Measurements from ENCODE around the gene CEP97.
"Not testable (repeated sequence)": the region's sequence is repeated elsewhere in the genome, so short reads cannot be mapped to it uniquely, and the experiment has no call there.

The CEP97 gene

DNA sequence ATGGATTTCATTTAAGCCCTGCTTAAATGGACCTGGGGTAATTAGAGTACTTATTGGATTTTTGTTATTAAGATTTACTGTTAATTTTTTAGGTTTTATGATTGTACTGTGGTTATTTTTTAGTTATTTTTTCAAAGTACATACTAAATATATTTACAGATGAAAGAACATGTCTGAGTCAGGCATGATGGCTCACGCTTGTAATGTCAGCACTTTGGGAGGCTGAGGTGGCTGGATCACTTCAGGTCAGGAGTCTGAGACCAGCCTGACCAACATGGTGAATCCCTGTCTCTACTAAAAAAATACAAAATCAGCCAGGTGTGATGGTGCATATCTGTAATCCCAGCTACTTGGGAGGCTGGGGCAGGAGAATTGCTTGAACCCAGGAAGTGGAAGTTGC lies 21.7 kb upstream of the CEP97 start:
- no peak for DNase-seq

DNA sequence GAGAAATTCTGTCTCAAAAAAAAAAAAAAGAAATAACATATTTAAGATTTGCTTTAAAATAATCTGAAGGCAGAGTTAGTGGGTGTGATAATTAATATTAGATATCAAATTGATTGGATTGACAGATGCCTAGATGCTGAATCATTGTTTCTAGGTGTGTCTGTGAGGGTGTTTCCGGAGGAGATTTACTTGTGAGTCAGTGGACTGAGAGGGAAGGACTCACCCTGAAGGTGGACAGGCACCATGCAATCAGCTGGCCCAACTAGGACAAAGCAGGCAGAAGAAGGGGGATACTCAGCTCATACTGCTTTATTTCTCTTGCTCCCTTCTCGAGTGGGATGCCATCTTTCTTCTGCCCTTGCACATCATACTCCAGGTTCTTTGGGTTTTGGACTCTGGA lies 21.2 kb upstream of the CEP97 start:
- no peak for DNase-seq

DNA sequence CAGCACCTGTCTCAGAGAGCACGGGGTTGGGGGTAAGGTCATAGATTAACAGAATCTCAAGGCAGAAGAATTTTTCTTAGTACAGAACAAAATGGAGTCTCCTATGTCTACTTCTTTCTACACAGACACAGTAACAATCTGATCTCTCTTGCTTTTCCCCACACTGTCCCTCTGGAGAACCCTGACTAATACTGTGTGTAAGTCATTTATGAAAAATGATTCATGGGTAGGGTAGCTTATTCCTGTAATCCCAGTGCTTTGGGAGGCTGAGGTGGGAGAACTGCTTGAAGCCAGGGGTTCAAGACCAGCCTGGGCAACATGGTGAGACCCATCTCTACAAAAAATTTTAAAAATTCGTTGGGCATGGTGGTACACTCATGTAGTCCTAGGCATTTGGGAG lies 19.8 kb upstream of the CEP97 start:
- not testable (repeated sequence) for DNase-seq

DNA sequence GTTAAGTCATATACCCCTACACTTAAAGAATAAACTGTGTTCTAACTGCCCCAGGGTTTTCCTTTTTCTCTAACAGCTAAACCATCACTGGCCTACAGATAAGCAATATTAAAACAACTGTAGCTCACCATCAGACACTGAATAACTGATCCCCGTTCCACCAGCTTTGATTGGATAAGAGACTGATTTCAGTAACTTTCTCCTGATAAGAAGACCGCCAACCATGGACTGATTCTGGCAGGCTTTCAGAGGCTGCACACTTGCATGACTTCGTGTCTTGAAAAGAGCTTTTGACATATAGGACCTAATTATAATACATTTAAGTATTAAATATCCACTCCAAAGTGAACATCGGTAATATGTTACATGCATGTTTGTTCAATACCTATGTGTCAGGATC lies 15.3 kb upstream of the CEP97 start:
- no peak for DNase-seq

DNA sequence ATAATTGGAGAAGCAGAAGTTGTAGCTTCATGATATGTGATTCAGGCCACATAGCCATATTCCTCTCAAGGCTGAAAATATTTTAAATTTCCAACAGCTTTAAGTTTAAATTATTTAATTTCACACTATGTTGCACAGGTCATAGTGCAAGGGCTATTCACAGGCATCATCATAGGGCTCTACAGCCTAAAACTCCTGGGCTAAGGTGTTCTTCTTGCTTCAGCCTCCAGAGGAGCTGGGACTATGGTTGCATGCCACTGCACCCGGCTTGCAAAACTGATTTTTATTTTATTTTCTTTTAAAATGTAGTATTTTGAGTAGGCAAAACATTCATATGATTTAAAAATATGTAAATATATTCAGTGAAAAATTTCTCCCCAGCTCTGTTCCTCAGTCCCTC lies 6.0 kb upstream of the CEP97 start:
- DNase-seq: no peak

DNA sequence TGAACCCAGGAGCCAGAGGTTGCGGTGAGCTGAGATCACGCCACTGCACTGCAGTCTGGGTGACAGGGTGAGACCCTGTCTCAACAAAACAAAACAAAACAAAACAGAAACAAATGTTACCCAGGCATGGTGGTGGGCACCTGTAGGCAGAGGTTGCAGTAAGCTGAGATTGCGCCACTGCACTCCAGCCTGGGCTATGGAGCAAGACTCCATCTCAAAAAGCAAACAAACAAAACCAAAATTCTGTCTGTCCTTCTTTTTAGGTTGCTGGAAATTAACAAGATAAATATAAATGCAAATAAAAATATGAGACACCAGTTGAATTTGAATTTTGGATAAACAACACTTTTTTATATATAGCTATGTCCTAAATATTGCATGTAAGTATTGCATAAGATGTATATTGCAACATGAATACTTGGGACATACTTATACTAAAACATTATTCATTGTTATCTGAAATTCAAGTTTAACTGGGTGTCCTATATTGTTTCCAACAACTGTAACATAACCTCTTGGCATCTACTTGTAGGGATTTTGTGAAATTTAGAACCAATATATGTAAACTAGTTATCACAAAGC lies 4.7 kb upstream of the CEP97 start:
- DNase-seq: no peak

DNA sequence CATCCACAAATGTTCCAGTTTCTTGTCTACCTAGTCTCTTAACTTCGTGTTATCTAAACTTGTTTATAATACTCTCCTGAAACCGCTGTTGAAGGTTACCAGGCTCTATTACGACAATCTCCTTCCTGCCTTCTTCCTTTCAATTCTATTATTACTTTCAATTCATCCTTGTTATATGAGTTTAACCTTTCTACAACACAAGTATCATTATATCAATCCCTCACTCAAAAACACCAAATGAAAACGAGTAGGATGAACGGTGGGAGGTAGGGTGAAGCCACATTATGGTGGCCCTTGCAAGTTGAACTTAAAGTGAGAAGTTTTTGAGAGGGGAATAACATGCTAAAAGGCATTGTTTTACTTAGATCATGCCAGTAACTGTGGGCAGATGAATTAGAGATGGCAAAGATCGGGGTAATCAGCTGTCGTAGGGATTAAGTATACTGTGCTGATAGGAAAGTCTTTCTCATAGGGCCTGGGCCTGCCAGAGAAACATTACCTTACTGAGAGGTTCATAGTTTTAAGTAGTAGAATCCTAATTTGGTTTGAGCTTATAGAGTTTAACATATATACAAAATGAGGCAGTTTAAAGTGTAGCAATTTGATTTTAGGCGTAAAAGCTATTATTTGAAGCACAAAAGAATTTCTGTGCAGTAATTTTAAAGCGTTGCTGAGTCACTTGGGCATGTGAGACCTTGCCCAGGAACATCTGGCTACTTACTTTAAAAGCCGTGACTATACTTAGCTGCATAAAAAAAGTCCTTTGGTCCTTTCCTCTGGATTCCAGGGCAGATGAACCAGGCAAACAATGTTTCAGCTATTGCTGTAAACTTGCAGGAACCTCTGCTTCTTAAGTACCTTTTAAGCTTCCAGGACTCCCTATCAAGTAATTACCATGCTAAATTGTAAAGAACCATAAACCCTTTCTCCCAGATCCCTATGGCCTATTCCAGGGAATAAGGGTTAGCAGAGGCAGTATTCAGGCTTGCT lies 3.3 kb upstream of the CEP97 start:
- no peak for DNase-seq

DNA sequence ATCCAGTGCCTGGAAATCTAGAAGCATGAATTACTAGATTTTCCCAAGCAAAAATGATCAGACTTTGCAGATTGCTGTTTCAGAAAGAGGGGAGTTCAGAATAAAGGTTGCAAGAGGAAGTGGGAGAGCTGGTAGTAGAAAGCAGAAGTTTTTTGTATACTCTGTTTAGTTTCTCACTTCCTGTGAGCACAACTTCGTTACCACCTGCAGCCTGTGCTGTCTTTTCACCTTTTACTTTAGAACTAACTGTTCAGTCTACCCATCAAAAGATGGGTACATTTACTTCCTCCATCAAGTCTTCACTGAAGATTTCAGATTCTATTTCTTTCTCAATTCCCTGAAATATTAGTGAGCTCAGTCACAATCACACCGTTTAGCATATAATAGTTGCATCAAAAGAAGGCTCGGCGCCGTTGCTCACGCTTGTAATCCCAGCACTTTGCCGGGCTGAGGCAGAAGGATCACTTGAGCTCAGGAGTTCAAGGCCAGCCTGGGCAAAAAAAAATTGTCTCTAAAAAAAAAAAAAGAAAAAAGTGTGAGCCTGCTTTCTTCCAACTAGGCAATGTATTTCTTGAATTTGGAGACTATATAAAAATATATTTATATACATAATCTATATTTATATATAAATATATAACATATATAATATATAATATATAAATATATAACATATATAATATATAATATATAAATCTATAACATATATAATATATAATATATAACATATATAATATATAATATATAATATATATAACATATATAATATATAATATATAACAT lies 1.8 kb upstream of the CEP97 start:
- no peak for DNase-seq

DNA sequence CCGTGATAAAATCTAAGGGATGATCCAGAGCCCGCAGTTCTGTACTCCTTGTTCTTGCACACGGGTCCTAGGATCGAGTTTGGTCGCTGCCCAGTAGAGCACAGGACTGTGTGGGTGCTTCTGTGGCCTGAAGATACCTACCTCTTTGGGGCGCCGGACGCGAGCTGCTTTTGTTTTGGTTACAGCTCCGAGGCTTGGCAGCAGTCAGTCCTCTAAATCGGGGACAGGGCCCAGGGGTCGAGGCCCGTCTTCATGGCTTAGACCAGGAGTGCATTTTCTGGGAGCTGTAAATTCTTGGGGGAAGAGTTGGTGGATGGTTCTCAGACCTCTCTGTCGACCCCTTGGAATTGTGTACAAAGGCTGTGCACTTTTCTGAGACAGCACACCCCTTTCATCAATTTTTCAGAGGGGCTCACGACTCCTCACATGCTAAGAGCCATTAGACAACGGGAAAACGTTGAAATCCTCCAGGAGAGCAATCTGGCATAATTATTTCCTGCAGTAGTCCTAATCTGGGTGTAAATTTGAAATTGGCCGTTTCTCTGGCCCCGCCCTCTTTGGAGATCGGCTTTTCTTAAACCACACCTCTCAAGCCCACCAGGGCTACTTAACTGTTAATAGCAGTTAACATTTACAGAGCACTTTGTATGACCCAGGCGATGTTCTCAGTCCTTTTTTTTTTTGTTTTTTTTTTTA lies 928 bp downstream of the CEP97 start:
- DNase-seq: peak in 1 of 2 experiments; percentile 51

DNA sequence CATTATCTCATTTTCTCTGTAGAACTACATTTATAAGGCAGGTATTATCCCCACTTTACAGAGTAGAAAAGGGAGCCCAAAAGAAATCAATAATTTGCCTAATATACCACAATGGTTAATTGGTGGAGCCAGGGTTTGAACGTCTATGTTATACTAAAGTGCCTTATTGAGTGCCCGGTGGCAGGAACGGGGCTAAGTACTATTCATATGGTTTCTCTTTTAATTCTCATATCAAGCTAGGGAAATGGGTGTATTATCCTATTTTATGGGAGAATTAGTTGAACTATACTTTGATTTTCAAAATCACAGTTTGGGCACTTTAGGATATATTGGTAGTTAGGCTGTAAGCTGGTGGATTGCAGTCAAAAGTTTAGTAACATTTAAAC lies 1.5 kb downstream of the CEP97 start:
- DNase-seq: no peak

DNA sequence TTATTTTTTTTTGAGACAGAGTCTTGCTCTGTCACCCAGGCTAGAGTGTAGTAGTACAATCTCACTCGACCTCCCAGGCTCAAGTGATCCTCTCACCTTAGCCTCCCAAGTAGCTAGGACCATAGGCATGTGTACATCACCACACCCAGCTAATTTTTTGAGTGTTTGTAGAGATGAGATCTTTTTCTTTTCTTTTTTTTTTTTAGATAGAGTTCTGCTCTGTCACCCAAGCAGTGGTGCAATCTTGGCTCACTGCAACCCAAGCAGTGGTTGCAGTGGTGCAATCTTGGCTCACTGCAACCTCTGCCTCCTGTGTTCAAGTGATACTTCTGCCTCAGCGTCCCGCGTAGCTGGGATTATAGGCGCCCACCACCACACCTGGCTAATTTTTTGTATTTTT lies 5.2 kb downstream of the CEP97 start:
- DNase-seq: no peak

DNA sequence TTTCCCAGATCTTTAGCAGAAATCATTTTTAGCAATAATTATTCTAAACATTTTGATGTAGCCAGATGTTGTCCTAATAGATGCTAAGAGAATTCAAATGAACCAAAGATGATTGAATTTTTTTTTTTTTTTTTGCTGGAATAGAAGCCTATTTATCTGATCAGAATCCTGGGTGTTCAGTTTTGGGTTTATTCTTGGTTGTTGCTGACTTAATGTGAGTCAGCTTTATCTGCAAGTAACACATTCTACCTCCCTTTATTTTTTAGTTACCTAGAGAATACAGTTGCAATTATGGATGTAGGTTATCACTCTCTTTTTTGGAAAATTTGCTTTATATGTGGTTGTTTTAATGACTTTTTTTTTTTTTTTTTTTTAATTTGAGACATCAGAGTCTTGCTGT lies 6.4 kb downstream of the CEP97 start:
- DNase-seq: no peak

DNA sequence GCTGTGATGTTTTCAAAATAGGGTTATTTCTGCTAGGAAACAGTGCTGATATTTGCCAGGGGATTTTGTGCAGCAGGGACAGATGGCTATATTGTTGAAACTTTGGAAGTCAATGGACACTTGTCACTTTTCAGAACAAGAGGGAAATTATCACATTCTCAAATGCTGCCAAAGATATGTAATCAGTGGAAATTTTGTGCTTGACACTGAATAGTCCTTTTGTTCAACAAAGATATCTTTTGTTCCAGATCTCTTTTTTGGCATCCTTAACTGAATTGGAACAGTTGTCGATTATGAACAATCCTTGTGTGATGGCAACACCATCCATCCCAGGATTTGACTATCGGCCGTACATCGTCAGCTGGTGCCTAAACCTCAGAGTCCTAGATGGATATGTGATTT lies 7.8 kb downstream of the CEP97 start:
- DNase-seq: no peak

DNA sequence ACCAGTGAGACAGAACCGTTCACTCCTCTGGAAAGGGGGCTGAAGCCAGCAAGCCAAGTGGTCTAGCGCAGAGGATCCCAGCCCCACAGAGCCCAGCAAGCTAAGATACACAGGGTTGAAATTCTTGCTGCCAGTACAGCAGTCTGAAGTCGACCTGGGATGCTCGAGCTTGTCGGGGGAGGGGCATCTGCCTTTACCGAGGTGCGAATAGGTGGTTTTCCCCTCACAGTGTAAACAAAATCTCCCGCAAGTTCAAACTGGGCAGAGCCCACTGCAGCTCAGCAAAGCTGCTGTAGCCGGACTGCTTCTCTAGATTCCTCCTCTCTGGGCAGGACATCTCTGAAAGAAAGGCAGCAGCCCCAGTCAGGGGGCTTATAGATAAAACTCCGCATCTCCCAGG lies 11.4 kb downstream of the CEP97 start:
- DNase-seq: no peak

DNA sequence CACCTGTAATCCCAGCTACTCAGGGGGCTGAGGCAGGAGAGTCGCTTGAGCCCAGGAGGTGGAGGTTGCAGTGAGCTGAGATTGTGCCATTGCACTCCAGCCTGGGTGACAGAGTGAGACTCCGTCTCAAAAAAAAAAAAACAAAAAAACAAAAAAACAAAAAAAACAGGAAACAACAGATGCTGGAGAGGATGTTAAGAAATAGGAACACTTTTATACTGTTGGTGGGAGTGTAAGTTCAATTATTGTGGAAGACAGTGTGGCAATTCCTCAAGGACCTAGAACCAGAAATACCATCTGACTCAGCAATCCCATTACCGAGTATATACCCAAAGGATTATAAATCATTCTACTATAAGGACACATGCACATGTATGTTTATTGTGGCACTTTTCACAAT lies 17.5 kb downstream of the CEP97 start:
- DNase-seq: not testable (repeated sequence)

DNA sequence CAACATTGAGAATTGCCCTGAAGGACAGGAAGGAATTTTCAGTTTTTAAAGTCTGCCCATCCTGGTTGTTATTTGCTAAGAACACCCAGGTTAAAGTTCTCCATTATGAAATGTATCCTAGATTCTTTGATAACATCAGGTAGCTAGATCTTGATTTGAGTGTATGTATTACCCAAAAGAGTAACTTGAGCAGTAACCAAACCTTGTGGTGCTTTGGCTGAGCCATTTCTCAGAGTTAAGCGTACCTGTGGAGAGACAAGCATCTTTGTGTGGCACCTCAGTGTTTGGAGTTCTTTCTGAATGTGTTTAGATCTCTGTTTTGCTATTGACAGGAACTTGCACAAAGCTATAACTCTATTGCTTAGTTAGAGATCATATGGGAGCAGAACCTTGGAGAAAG lies 20.4 kb downstream of the CEP97 start:
- DNase-seq: no peak

DNA sequence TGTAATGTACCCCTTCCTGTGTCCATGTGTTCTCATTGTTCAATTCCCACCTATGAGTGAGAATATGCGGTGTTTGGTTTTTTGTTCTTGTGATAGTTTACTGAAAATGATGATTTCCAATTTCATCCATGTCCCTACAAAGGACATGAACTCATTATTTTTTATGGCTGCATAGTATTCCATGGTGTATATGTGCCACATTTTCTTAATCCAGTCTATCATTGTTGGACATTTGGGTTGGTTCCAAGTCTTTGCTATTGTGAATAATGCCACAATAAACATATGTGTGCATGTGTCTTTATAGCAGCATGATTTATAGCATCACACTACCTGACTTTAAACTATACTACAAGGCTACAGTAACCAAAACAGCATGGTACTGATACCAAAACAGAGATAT lies 21.5 kb downstream of the CEP97 start:
- not testable (repeated sequence) for DNase-seq

DNA sequence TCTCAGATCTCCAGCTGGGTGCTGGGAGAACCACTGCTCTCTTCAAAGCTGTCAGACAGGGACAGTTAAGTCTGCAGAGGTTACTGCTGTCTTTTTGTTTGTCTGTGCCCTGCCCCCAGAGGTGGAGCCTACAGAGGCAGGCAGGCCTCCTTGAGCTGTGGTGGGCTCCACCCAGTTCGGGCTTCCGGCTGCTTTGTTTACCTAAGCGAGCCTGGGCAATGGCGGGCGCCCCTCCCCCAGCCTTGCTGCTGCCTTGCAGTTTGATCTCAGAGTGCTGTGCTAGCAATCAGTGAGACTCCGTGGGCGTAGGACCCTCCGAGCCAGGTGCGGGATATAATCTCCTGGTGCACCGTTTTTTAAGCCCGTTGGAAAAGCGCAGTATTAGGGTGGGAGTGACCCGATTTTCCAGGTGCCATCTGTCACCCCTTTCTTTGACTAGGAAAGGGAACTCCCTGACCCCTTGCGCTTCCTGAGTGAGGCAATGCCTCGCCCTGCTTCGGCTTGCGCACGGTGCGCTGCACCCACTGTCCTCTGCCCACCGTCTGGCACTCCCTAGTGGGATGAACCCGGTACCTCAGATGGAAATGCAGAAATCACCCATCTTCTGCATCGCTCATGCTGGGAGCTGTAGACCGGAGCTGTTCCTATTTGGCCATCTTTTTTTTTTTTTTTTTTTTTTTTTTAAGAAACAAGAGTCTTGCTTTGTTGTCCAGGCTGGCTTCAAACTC lies 29.1 kb downstream of the CEP97 start:
- DNase-seq: not testable (repeated sequence)

DNA sequence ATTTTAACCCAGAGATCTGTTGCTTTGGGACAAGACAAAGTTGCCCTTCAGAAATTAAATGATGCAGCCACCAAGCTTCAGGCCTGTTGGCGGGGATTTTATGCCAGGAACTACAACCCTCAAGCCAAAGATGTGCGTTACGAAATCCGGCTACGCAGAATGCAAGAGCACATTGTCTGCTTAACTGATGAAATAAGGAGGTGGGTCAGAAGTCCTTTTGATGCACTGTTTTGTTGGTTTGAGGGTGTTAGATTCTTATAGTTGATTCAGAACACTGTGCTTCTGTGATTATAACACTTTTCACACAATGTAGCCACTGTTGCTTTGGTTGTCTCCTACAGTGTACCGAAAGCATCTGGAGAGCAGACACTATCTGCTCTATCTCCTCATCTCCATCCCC lies 33.8 kb downstream of the CEP97 start:
- no peak for DNase-seq

DNA sequence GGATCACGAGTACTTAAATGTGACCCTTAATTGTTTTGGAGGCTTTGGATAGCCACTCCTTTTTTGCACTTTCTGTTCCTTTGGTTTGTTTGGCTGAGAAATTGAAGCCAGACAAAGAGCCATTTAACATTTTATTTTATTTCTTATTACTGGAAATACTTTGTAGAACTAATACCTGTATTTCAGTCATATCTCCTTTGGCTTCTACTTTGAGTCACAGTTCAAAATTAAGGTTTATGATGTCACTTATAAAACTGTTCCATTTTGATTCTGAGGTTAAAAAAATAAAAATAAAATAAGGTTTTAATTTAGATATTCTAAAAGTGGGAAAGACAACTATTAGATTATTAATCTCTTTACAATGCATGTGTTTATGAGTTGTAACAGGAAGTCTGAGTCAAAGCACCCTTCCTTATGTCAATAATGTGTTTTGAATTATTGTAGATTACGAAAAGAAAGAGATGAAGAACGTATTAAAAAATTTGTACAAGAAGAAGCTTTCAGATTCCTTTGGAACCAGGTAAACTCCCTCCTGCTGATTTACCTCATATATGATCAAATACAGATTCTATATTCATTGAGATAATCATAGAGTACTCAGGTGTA lies 37.7 kb downstream of the CEP97 start:
- no peak for DNase-seq

DNA sequence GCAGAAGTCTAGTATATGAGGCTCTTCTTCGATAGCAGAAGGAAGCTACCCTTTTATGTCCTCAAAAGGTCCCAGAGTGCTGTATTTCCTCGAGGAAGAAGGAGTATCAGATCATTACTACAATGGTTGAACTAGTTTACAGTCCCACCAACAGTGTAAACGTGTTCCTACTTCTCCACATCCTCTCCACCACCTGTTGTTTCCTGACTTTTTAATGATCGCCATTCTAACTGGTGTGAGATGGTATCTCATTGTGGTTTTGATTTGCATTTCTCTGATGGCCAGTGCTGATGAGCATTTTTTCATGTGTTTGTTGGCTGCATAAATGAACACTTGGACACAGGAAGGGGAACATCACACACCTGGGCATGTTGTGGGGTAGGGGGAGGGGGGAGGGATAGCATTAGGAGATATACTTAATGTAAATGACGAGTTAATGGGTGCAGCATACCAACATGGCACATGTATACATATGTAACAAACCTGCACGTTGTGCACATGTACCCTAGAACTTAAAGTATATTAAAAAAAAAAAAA lies 53.4 kb downstream of the CEP97 start:
- DNase-seq: not testable (repeated sequence)

Data from SW 1271 (cell line).